Measurements from ENCODE around the gene ASAP3.
A peak's percentile ranks its signal among the peaks of the same experiment; 100 is the strongest.

Gene ASAP3

DNA sequence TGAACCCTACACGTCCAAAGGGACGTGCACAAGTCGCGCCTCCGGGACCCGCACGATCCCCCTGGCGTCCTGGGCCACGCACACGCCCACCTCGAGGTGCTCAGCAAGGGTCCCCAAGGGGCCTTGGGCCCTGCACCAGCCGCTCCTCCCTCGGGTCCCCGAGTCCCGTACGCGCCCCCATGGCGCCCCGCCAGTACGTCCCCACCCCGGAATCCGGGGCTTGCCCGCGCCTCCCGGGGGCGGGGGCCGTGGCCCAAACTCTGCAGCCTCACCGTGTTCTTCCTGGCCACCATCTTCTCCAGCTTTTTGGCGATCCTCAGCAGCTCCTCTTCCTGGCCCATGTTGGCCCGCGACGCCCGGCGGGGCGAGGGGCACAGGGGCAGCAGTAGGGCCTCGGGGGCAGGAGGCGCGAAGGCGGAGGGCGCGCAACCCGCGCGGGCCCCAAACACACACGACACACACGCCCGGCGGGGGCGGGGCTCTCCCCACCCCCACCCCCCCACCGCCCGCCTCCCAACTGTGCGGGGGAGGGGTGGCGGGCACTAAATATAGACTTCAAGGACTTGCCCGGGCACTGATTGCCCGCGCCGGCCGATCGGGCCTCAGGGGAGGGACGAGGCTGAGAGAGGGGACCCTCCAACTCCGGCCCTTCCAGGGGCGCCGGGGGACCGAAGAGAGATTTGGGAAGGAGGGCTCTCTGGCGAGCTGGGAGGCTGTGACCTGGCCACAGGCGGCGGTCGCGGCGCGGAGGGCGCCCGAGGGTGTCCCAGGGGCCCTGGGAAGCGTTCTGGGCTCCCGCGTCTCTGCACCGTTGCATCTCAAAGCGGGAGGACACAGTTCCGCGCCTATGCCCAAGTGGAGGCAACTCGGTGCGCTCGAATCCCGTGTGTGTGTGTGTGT is 59.4 kb downstream of the ASAP3 start, which contains the start of gene TCEA3:
TCEA3 (minus strand) TSS at position 456 of the 900 bp plus-strand sequence; CDS start at position 341, 115 bp downstream.
- H3K4me3 ChIP-seq (ENCODE audit: low read depth, low read length), result peak within 1 kb of the TSS; percentile 22

- H3K4me3 ChIP-seq (ENCODE audit: low read depth, low read length), result peak overlapping the region; percentile 22
Observed at GRCh38 chr1:23423415-23424292, 60.3 kb downstream of the ASAP3 start.

GRCh38 chr1:23422941-23423340 is 61.0 kb downstream of the ASAP3 start:
- no peak overlapping the region for H3K4me3 ChIP-seq (ENCODE audit: low read depth, low read length)

- H3K4me3 ChIP-seq (ENCODE audit: low read depth, low read length), result no peak overlapping the region
Observed at GRCh38 chr1:23422241-23422877, 61.6 kb downstream of the ASAP3 start.

DNA sequence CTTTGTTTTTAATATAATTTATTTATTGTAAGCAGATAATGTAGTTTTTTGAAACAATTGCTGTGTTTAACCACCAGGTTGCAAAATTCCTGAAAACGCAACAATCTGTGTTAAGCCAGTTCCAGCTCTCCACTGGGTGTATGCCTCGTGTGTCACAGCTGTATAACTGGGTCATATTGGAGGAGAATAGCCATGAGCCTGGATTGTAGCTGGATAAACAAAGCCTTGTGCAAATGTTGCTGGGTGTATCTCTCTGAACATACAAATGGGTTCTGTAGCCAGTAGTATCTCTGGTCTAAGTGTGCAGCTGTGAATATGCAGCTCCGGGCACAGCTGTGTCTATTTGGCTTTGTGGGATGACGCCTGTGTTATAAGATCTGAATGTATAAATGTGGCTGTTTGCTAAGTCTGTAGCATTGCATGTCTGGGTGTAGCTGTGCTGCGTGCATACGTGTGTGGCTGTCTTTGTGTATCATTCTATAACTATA is 62.2 kb downstream of the ASAP3 start:
- H3K4me3 ChIP-seq (ENCODE audit: low read depth, low read length), result no peak overlapping the region

DNA sequence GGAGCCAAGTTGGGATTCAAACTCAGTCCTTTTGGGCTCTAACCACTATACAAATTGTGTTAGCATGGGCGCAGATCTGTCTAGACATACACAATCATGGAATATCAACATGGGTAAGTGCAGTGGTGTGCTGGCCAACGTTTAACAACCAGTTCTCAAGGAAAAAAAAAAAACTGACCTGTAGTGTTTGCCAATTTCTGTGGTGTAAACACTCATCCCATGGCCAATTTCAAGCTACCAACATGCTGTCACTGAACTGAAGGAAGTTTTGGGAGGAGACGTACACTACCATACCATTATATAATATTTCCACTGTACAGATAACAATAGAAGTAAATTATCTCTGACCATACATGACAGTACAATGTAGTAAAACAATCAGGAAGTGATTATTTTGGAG is 62.6 kb downstream of the ASAP3 start:
- no peak overlapping the region for H3K4me3 ChIP-seq (ENCODE audit: low read depth, low read length)

DNA sequence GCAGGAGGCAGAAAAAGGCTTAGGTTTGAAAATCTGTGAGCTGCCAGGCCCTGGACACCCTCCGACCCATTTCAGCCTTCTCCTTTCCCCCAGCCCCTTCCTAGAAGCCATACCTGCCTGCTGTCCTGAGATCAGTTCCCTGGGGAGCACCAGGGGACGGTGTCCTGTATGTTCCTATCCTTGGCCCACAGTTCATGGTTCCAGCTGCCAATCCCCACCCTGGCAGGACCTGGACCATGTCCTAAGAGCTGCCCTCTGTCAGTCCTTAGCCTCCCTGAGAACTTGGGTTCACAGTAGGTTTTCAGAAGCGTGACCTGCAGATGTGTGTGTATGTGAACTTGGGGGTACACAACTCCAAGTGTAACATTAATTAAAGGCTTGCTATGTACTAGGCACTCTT is 63.2 kb downstream of the ASAP3 start:
- H3K4me3 ChIP-seq (ENCODE audit: low read depth, low read length), result no peak overlapping the region

- H3K4me3 ChIP-seq (ENCODE audit: low read depth, low read length), result no peak overlapping the region
Observed at GRCh38 chr1:23419180-23419579, 64.8 kb downstream of the ASAP3 start.

DNA sequence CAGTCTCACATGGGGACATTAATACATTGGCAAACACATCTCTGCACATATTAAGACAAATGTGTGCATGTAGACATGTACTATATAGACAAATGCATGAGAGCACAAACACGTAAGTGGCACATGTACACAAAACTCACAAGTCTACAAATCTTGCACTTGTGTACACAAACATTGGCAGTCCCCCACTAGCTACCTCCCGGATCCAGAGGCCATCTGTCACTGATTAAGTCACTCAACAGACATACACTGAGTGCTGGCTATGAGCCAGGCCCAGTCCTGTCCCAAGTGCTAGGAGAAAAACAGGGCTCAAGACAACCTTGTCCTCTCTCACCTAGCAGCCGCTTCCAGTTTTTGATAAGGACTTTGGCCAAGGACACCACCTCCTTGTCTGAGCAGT is 66.4 kb downstream of the ASAP3 start:
- H3K4me3 ChIP-seq (ENCODE audit: low read depth, low read length), result no peak overlapping the region

GRCh38 chr1:23416964-23417363 is 67.0 kb downstream of the ASAP3 start:
- H3K4me3 ChIP-seq (ENCODE audit: low read depth, low read length), result no peak overlapping the region

DNA sequence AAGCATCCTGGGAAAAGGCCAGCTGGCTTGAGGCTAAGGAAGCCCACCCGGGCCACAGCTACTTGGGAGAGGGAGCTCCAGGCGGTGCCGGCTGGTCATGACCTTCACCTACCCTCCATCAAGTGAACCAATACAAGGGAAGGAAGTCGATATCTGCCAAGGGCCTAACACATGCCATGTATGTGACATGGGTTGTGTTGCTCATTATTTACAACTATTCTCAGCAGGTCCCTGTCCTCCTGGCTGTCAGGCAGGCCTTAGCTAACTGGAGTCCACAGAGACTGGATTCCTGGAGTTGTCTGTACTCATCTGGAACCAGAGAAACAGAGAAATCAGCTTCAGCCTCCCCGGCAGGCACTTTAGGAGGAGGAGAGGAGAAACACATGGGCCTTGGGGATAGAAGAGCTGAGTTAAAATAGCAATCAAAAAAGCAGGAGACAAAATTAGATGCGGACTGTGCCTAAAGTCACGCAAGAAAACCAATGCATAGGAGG is 75.1 kb downstream of the ASAP3 start:
- no peak overlapping the region for H3K4me3 ChIP-seq (ENCODE audit: low read depth, low read length)

- no peak overlapping the region for H3K4me3 ChIP-seq (ENCODE audit: low read depth, low read length)
Observed at GRCh38 chr1:23407016-23407630, 76.9 kb downstream of the ASAP3 start.

DNA sequence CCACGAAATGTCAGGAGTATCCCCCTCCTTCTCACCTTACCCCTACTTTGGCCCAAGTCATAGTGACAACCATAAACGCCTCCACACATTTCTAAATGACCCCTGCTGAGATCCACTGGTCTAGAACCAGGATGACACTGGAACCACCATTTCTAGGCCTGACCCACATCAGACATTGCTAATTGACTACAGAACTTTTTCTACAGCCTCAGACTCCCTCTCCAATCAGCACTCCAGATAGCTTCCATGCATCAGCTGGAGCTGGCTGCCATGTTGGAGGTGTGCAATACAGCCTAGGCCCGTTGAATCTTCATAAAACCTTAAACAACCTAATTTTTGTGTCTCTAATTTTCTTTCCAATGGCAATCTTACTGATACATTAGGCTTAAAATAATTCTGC is 78.0 kb downstream of the ASAP3 start:
- no peak overlapping the region for H3K4me3 ChIP-seq (ENCODE audit: low read depth, low read length)

GRCh38 chr1:23403735-23404486 is 80.1 kb downstream of the ASAP3 start:
- no peak overlapping the region for H3K4me3 ChIP-seq (ENCODE audit: low read depth, low read length)

- no peak overlapping the region for H3K4me3 ChIP-seq (ENCODE audit: low read depth, low read length)
Observed at GRCh38 chr1:23403355-23403734, 80.6 kb downstream of the ASAP3 start.

GRCh38 chr1:23403038-23403336 is 81.0 kb downstream of the ASAP3 start:
- no peak overlapping the region for H3K4me3 ChIP-seq (ENCODE audit: low read depth, low read length)

DNA sequence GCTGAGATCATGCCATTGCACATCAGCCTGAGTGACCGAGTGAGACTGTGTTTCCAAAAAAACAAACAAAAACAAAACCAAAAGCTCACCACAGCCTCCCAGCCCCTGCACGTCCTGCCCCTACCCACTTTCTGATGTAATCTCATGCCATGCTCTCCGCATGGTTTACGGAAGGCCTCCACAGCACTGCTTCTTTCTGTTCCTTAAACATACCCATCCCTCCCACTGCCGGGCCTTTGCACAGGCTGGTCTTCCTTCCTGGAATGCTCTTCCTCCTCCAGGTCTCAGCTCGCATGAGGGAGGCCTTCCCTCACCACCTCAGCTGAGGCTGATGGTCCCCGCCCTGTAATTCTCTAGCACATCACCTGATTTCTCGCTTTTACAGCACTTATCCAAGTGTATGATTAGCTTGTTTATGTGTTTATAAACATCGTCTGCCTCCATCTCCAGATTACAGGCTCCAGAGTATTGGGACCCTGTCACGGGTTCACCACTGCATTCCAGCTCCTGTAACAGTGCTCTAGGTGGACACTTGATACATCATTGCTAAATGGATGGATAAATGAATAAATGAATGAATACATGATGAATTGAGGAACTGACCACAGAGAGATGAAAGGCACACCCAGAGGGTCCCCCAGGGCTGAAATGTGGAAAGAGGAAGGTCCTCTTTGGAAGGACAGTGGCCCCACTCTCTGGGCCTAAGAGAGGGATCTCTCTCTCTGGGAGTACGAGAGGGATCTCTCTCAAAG is 81.5 kb downstream of the ASAP3 start:
- H3K4me3 ChIP-seq (ENCODE audit: low read depth, low read length), result no peak overlapping the region

DNA sequence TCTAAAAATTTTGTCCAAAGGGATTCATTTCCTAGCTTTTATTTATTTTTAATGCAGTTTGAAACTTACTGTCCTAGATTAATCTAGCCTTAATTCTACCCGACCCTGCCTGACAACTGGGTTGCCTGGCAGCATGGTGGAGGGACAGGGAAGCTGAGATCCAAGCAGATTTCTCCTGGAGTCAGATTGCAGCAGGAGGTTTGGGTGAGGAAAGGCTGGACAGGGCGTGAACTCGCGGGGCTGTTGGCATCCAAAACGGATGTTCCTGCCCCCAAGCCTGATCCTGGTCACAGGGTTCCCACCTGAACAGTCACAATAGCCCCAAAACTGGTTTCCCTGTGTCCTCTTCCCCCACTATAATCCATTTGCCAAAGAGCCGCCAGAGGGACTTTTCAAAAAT is 82.7 kb downstream of the ASAP3 start:
- no peak overlapping the region for H3K4me3 ChIP-seq (ENCODE audit: low read depth, low read length)
